HG03520 (cell line): ENCODE data around the gene CNTNAP2.

Experiments
- ATAC-seq: cut with Tn5 transposase; IDR thresholded peaks from one replicate; pipeline ENCODE4 v1.9.1; 2021; ENCODE audit warnings: mild to moderate bottlenecking, moderate library complexity; ENCODE audit not compliant: unreplicated experiment

Gene CNTNAP2

GRCh38 chr7:148153616-148154284 lies 2037.1 kb downstream of the CNTNAP2 start:
- ATAC-seq: no peak

- no peak for ATAC-seq
Measured at GRCh38 chr7:148155000-148155399, 2038.4 kb downstream of the CNTNAP2 start.

GRCh38 chr7:148155826-148156225 lies 2039.2 kb downstream of the CNTNAP2 start:
- no peak for ATAC-seq

GRCh38 chr7:148156233-148156632 lies 2039.6 kb downstream of the CNTNAP2 start:
- ATAC-seq: no peak

GRCh38 chr7:148159331-148159730 lies 2042.7 kb downstream of the CNTNAP2 start:
- no peak for ATAC-seq

GRCh38 chr7:148161776-148162175 lies 2045.2 kb downstream of the CNTNAP2 start:
- ATAC-seq: no peak

GRCh38 chr7:148162808-148163207 lies 2046.2 kb downstream of the CNTNAP2 start:
- no peak for ATAC-seq

- ATAC-seq: no peak
Measured at GRCh38 chr7:148163246-148163645, 2046.6 kb downstream of the CNTNAP2 start.

GRCh38 chr7:148172920-148173319 lies 2056.3 kb downstream of the CNTNAP2 start:
- ATAC-seq: no peak

- ATAC-seq: no peak
Measured at GRCh38 chr7:148173369-148173768, 2056.8 kb downstream of the CNTNAP2 start.

GRCh38 chr7:148174376-148174775 lies 2057.8 kb downstream of the CNTNAP2 start:
- ATAC-seq: no peak

- no peak for ATAC-seq
Measured at GRCh38 chr7:148175512-148175911, 2058.9 kb downstream of the CNTNAP2 start.

- no peak for ATAC-seq
Measured at GRCh38 chr7:148177972-148178371, 2061.4 kb downstream of the CNTNAP2 start.

- ATAC-seq: no peak
Measured at GRCh38 chr7:148180075-148180474, 2063.5 kb downstream of the CNTNAP2 start.

- no peak for ATAC-seq
Measured at GRCh38 chr7:148182264-148182663, 2065.7 kb downstream of the CNTNAP2 start.

GRCh38 chr7:148185041-148185440 lies 2068.4 kb downstream of the CNTNAP2 start:
- ATAC-seq: no peak

- no peak for ATAC-seq
Measured at GRCh38 chr7:148187471-148187870, 2070.9 kb downstream of the CNTNAP2 start.

- ATAC-seq: no peak
Measured at GRCh38 chr7:148191391-148192065, 2074.9 kb downstream of the CNTNAP2 start.

GRCh38 chr7:148192491-148192890 lies 2075.9 kb downstream of the CNTNAP2 start:
- no peak for ATAC-seq

GRCh38 chr7:148201992-148202391 lies 2085.4 kb downstream of the CNTNAP2 start:
- no peak for ATAC-seq

- ATAC-seq: no peak
Measured at GRCh38 chr7:148204639-148205304, 2088.2 kb downstream of the CNTNAP2 start.

GRCh38 chr7:148209643-148210190 lies 2093.1 kb downstream of the CNTNAP2 start:
- no peak for ATAC-seq
